Inflammatory macrophage (primary cell): ENCODE results near the gene BAHCC1.
"Not testable (repeated sequence)": the region's sequence is repeated elsewhere in the genome, so short reads cannot be mapped to it uniquely, and the experiment has no call there.

ENCODE experiments used
- DNase-seq, 2 donors: peaks; one replicate each; pipeline ENCODE4 v3.0.0-alpha.2; 2020 to 2022

BAHCC1 gene

DNA sequence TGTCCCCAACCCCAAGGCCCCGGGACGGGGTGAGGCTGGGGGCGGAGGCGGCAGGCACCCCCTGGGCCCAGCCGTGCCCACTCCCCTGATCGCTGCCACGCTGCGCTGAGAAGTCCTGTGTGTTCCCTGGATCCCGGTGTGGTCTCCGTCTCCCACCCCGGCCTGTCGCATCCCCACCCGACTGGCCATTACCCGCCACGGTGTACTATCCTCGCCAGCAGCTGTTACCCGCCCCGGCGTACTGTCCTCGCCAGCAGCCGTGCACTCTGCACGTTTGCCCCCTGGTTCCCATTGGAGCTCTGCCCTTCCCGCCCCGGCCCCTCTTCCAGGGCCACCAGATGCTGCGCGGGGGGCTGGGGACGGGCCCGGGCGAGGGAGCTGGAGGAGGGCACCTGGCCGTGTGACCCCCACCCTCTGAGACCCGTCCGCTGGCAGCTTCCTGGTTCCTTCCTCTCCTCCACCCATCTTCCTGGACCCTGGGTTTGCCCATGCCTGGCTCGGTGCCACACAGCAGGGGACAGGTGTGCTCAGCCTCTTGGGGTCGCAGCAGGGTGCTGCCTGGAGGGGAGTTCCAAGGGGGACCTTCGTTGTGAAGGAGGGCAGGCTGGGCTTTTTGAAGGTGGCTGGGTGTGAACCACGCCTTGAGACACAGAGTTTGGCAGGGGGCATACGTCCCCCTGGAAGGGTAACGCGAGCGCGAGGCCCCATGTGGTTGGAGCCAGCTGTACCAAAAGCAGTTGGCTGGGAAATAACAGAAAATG lies 19.7 kb downstream of the BAHCC1 start:
- no peak for DNase-seq

DNA sequence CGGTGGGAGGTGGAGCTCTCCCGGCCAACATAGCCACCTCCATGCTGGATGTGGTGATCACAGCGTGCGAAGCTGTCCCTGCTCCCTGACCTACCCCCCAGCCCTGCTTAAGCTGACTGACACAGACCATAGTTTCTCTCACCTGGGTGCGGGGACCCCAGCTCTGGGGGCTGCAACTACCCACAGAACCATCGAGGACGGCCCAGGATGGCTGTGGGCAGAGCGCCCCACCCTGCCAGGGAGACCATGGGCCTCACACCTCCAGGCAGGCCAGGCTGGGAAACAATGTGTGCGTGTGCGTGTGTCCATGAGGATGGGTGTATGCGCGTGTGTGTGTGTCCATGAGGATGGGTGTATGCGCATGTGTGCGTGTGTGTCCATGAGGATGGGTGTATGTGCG lies 20.4 kb downstream of the BAHCC1 start:
- DNase-seq, result no peak

DNA sequence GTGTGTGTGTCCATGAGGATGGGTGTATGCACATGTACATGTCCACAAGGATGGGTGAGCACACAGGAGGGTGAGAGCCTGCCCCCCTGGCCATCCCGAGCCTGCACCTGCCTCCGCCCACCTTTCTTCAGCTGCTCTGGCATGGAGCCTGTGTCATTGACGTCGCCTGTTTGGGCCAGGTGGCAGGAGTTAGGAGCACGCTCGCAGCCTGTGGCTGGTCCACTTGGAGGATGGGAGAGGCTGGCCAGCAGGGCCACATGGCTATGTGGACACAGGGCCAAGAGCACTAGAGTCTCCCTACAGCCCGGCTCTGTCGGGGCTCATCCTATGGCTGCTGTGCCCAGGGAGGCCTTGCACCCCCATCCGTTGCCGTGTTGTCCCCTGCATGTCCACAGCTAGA lies 21.4 kb downstream of the BAHCC1 start:
- no peak for DNase-seq

DNA sequence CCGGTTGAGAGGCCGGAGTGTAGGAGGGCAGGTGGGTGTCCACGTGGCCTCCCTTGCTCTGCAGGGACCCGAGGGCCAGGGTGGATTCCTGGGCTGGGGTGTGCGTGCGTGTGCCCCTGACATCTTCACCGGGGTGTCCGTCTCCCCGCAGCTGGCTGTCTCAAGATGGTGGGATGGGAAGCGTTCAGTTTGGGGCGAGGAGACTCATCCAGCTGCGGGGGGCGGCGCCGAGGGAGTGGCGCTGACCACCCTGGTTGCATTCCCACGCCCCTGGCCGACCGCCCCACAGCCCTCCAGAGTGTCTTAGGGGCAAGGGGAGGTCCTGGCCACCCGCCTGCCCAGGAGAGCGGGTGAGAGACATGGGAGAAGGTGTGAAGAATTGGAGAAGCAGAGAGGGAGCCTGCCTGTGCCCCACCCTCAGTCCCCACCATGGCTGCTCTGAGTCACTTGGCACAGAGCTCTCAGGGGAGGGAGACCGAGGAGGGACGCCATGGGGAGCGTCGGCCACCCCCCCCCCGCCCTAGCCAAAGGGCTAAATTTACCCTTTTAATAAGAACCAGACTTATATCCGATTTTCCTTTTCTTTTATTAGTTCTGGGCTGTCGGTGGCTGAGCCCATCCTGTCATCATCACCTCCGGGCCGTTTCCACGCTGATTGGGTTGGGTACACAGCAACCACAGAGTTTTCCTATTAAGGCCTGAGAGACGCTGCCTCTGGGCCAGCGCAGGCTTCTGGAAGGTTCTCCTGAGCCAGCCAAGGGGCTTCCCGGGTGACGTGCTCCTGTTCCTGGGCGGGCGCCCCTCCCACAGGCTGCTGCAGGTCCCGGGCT lies 22.0 kb downstream of the BAHCC1 start:
- DNase-seq, result no peak

DNA sequence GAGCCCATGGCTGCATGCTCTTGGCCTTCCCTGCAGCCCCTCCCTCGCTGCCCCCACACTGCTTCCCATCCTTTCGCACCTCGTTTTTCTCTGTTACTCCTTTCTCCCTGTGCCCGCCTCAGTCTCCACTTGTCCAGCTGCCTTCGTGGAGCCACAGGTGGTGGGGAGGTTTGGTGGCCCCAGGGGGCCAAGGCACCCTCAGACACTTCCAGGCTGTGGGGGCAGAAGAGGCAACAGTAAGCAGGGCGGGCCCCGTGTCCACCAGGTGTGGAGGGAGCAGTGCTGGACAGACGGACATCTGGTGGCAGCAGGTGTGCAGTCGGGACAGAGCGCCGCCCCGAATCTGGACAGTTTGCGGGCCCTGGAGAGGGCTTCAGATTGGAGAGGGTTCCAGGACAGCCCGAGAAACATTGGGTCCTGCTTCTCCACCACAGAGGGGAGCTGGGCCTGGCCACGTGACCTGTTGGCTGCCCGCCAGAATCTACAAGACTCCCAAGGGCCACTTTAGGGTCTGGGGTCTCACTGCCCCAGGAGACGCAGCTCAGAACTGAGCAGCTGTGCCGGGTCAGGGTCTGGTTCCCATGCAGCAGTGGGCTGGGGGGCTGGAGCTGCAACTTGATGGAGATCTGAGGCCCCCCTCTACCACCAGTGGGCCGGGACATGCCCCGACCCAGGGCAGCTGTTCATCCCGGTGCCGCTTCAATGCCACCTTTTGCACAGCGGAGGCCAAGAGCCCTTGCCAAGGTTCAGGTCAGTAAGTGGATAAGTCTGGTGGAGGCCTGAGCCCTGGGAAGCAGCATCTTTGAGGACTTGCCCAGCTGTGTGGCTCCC lies 22.8 kb downstream of the BAHCC1 start:
- no peak for DNase-seq

DNA sequence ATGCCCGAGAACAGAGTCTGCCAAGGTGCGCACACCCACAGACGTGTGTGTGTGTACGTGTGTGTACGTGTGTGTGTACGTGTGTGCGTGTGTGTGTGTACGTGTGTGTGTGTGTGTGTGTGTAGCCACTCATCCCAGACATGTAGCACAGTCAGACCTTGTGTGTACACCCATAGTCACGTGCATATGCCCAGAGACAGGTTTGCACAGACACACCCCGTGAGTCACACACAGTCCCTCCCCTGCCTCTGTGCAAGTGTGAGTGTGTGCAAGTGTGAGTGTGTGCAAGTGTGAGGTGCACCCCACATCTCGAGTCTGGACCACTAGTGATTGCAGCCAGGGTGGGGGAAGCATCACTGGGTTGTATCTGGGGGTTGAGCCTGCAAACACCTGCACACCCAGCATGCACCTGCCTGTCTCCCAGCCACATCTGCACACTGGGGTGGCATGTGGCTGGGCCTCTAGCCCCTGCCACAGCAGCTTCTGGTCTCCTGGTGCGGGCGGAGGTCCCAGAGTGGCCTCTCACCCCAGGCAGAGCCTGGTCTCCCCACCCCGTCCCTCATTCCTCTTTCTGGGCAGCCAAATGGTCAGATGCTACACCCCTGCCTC lies 23.6 kb downstream of the BAHCC1 start:
- no peak for DNase-seq

DNA sequence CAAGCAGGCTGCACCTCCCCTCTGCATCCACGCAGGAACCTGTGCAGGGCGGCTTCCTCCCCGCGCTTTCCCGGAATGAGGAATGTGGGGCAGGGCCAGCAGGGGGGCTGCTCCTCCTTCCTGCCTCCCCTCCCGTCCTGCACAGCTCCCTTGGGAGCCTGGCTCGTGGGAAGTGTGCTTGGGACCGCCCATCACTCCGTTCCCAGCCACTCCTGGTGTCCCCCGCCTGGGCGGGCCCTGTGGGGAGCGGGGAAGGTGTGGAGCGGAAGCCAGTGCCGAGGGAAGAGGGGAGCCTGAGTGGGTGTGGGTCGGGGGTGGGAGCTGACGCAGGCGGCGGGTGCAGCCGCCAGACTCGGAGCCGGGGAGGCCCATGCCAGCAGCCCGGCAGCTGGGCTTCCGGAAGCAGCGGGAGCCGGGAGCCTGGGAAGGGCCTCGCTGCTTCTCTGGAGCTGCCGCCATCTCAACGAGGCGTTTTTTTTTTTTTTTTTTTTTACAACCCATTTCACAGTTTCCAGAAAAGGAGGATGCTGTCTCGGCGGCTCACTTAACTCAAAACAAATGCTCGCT lies 24.1 kb downstream of the BAHCC1 start:
- DNase-seq, result no peak

DNA sequence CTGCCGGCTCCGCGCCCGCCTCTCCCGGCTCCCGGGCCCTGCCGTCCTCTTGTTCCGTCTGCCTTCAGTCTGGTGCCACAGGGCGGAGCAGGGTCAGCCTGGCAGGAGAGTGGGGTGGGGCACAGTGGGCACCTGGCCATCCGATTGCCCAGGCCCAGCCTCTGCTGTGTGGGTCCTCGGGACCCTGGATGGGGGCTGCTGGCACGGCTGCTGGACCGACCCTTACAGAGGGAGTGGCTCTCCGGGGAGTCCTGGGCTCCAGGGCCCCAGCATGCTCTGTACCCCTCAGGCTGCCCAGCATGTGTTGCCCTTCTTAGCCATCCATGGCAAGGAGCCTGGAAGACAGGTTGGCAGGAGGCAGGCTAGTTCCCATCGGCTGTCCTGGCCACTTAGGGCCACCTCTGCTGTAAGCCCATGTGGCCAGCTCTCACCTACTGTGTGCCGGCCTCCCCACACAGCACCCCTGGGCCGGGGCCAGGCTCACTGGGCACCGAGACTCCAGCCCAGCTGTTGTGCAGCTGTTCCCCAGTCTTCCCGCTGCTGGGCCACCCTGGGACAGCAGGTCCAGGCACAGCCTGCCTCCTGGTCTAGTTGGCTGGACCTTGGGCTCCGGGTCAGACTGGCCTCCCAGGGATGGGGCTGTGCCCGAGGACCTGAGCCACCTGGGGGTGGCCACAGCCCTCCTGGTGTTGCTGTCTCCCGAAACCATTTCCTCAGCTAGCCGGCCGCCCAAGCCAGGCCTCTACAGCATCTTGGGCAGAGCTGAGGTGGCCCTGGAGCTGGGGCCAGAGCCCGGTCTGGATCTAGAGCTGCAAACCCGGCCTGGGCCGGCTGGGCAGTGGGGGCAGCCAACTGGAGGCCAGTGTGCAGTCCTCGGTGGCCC lies 24.9 kb downstream of the BAHCC1 start:
- DNase-seq, result no peak

DNA sequence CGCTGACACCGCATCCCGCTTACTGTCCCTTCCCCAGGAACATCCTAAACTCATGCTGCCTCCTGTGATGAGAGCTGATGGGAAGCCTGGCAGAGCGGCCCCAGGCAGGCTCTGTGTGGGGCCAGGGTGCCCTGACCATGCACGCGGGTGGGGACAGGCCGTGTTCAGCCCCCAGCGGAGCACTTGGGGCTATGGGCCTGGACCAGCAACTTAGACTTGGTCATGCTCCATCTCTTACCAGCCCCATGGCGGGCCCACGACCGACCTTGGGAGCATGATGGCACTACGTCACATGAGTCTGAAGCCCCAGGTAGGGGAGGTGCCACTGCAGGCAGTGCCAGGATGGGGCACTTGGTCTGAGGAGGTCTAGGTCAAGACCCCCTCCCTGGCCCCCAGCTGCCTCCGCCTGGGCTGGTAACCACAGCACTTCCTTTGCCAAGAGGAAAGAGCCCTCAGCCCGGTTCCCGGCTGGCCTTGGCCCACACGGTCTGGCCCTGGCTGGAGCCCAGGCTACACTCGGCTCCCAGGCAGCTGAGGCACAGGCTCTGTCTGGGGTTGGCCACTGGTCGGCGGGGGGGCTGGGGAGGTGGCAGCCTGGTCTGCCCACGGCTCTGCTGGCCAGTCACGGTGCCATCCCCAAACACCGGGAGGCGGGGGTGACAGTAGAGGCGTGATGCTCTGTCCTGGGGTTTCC lies 25.7 kb downstream of the BAHCC1 start:
- DNase-seq, result no peak

DNA sequence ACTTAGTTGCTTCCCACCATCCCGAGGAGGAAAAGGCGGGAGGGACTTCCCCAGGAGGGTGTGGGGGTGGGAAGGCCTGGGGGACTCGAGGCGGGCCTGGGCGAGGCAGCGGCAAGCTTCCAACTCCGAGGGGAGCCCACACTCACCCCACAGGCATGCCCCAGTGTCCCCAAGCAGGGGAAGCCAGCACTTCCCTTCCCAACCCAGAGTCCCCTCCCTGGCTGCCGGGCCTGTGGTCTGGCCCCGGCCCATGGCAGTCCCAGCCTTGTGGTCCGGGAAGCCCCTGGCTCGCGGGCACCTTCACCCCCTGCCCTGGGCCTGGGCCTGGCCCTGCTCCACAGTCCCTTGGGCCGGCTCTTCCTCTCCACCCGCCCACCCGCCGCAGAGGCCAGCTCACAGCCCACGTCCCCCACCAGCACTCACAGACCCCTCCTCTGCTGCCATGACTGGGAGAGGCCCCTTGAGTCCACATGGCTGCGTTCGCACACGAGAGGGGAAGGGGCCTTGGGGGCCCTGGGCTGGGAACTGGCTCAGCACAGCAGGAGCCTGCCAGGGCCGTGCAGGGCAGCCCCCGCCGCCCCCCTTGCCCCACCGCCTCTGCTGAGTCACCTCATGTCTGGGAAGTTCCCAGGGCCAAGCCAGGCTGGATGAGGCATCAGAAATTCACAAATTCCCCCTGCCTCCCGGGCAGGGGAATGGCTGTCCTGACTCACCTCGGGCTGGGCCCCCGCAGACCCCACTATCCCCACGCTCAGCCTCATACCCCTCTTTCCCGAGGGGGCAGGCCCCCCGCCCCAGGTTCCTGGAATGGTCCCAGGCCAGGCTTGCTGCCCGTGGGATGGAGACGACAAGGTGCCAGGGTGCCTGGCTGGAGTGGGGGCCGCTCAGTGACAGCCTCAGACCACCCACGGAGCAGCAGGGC lies 27.8 kb downstream of the BAHCC1 start:
- DNase-seq, result peak; percentile 32 to 66

DNA sequence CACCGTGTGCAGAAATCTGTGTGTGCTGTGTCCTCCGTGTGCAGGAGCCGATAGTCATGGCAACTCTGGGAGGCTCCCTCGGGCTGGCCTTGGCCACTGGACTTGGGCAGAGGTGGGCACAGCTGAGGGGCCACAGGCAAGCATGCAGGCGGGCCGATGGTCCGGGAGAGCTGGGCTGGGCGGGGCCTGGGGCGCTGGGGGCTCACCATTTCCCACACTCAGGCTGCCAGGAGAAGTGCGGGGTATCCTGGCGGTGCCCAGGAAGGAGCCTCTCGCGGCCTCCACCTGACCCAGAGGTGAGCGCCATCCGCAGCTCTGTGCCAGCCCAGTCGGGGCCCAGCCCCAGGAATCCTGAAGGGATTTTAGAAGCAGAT lies 28.4 kb downstream of the BAHCC1 start:
- DNase-seq, result no peak

DNA sequence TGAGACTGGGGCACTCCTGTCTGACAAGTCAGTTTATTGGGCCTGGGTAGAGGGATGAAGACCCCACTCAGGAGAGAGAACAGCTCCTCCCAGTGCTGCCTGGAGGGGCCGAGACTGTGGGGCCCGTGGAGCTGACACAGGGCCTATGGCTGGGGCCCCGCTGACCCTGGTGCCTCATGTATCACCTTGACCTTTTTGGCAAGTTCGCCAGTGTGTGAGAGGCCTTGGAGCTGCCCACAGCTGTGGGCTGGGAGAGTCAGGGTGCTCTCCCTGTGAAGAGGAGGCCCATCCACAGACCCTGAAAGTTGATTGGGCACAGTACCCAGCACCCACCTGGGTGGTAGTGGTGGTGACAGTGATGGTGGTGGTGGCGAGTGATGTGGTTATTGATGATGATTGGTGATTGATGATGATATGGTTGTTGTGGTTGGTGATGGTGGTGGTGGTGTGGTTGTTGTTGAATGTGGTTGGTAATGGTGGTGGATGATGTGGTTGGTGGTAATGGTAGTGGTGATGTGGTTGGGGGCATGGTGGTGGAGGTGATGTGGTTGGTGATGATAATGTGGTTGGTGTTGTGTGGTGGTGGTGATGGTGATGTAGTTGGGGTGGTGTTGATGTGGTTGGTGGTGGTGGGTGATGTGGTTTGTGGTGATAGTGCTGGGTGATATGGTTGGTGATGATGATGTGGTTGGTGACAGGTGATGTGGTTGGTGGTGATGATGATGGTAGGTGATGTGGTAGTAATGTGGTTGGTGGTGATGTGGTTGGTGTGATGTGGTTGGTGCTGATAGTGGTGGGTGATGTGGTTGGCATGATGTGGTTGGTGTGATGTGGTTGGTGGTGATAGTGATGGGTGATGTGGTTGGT lies 29.1 kb downstream of the BAHCC1 start:
- no peak for DNase-seq

DNA sequence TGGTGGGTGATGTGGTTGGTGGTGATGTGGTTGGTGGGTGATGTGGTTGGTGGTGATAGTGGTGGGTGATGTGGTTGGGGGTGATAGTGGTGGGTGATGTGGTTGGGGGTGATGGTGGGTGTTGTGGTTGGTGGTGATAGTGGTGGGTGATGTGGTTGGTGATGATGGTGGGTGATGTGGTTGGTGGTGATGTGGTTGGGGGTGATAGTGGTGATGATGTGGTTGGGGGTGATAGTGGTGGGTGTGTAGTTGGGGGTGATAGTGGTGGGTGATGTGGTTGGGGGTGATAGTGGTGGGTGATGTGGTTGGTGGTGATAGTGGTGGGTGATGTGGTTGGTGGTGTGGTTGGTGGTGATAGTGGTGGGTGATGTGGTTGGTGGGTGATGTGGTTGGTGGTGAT lies 29.8 kb downstream of the BAHCC1 start:
- not testable (repeated sequence) for DNase-seq

DNA sequence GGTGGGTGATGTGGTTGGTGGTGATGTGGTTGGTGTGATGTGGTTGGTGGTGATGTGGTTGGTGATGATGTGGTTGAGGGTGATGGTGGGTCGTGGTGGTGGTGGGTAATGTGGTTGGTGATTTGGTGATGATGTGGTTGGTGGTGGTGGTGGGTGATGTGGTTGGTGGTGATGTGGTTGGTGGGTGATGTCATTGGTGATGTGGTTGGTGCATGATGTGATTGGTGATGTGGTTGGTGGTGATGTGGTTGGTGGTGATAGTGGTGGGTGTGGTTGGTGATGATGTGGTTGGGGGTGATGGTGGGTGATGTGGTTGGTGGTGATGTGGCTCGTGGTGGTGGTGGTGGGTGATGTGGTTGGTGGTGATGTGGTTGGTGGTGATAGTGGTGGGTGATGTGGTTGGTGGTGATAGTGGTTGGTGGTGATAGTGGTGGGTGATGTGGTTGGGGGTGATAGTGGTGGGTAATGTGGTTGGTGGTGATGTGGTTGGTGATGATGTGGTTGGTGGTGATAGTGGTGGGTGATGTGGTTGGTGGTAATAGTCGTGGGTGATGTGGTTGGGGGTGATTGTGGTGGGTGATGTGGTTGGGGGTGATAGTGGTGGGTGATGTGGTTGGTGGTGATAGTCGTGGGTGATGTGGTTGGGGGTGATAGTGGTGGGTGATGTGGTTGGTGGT lies 30.6 kb downstream of the BAHCC1 start:
- not testable (repeated sequence) for DNase-seq

DNA sequence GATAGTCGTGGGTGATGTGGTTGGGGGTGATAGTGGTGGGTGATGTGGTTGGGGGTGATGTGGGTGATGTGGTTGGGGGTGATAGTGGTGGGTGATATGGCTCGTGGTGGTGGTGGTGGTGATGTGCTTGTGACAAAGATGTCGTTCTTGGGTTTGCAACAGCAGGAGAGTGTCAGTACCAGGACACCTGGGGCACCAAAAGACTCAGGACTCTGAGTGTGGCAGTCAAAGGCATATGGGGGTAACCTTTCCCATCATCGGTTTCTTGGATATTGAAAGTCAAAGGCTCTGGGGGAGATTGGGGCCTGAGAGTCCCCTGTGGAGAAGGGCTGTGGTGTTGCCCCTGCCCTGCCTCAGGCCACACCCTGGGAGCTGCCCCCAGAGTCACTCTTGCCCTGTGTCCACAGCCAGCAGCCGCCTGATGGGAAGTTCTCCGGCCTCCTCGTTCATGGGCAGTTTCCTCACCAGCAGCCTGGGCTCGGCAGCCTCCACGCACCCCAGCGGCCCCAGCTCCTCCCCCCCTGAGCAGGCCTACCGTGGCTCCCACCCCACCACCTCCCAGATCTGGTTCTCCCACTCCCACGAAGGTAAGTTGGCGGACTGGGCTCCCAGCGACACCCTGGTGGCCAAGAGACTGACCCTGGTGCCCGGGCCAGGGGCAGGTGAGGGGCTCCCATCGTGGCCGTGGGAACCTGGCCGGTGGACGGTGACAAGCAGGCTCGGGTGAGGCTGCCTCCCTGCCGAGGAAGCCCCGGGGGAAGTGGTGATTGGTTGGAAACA lies 31.3 kb downstream of the BAHCC1 start:
- DNase-seq, result peak; percentile 26 to 62

DNA sequence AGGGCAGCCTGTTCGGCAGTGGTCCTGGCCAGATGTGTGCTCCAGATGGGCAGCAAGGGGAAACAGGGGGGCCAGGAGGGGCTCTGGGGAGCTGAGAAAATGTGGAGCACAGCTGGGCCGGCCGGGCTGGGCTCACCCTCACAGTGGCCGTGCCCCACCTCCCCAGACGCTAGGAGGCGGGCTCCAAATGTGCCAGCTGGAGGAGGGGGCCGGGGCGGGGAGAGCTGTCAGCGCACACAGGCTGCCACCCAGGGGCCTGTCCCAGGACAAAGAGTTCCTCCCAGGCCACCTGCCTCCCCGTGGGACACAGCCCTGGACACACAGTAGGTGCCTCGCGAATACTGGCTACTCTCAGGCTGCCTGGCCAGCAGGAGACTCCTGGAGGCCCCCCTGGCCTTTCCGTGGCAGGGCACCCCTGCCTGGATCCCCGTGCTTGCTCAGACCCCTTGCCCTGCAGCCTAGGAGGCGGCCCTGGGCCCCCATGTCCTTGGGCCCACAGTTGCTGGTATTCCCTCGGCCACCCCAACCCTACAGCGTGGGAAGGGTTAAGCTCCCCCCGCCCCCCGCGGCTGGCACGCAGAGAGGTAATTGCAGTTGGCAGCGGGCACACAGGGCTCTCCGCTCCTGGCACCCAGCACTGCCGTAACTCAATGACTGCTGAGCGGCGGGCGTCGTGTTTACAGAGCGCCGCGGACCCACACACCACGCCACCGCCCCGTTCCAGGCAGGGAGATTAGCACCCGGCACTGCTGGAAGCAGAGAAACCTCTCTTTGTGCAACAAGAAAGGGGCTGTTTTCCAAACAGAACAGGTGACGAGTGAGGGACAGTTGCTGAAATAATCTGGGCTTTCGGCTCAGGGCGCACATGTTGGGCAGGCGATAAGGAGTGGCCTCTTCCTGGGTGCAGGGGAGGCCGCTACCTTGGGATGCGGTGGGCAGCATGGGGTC lies 32.2 kb downstream of the BAHCC1 start:
- peak in 1 of 2 donors; percentile 11 for DNase-seq
